Measurements from ENCODE around the gene FBXO48.

Gene FBXO48

DNA sequence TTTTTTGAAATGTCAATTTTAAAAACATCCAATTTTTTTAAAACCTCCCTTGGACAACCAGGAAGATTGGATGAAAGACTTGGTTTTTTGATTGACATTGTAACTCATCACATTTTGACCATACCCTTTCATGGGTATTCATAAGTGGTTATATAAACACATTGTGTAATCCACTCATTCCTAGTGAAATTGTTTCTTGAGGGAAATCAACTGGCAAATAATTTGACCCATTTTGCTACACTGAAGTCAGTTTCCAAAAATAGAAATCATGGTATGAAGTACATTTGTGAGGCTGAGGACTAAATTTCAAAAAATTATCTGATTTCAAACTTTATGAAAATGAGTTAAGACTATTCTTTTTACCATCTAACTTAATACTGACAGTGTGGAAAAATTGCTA is 31.5 kb downstream of the FBXO48 start:
- no peak for TF ChIP-seq CTCF (conservative IDR thresholded peaks at IDR 0.05; ENCODE audit: low read length)
- DNase-seq (ENCODE audit: low read depth), result peak; percentile 47

DNA sequence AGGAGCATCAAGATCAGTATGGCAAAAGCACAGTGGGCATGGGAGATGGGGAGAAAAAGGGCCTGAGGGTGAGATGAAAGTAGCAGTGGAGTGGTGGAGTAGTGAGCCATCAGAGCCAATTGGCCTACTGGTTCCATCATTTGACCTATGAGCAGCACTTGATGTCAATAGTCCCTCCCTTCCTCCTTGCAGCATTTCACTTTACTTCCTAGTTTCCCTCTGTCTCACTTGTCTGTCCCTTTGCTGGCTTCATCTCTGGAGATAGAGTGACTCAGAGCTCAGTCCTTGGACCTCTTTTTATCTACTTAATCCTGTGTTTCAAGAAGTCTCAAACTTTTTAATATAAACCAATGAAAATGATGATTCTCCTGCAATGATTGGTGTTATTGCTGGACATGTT is 32.1 kb downstream of the FBXO48 start:
- DNase-seq (ENCODE audit: low read depth), result no peak
- TF ChIP-seq CTCF (conservative IDR thresholded peaks at IDR 0.05; ENCODE audit: low read length), result no peak
- no peak overlapping the region for H3K4me3 ChIP-seq (ENCODE audit: low read length)

More for the DNA sequence above, 31.5 kb downstream of the FBXO48 start:
- H3K4me3 ChIP-seq (ENCODE audit: low read length), result no peak overlapping the region

- H3K4me3 ChIP-seq (ENCODE audit: low read length), result no peak overlapping the region
- no peak for TF ChIP-seq CTCF (conservative IDR thresholded peaks at IDR 0.05; ENCODE audit: low read length)
- DNase-seq (ENCODE audit: low read depth), result no peak
Observed at GRCh38 chr2:68432696-68433658, 34.1 kb downstream of the FBXO48 start.

GRCh38 chr2:68431316-68431972 is 35.6 kb downstream of the FBXO48 start:
- no peak overlapping the region for H3K4me3 ChIP-seq (ENCODE audit: low read length)
- DNase-seq (ENCODE audit: low read depth), result no peak
- TF ChIP-seq CTCF (conservative IDR thresholded peaks at IDR 0.05; ENCODE audit: low read length), result no peak

GRCh38 chr2:68429311-68429826 is 37.7 kb downstream of the FBXO48 start:
- DNase-seq (ENCODE audit: low read depth), result no peak
- H3K4me3 ChIP-seq (ENCODE audit: low read length), result no peak overlapping the region
- TF ChIP-seq CTCF (conservative IDR thresholded peaks at IDR 0.05; ENCODE audit: low read length), result no peak

- no peak overlapping the region for H3K4me3 ChIP-seq (ENCODE audit: low read length)
- DNase-seq (ENCODE audit: low read depth), result no peak
- no peak for TF ChIP-seq CTCF (conservative IDR thresholded peaks at IDR 0.05; ENCODE audit: low read length)
Observed at GRCh38 chr2:68428746-68429145, 38.3 kb downstream of the FBXO48 start.
